HL-60/S4 treated with retinoic acid at 250 ng/mL for 4 days and 3 days (cell line): ENCODE data around the gene MYH4.

Source experiments
- in situ Hi-C: fragments of 300-500 bp; cut with MboI; formaldehyde crosslinking; loops from 2 replicates; pipeline ENCODE4 v1.7.0; 2022; ENCODE audit warnings: low sequenced_read_pairs

MYH4 gene

GRCh38 chr17:10469459-10469858 is at the start of gene MYH4:
Gene MYH4 (minus strand): TSS chr17:10469559. CDS start chr17:10466745, 2,814 bp downstream.
- in situ Hi-C loops, result no loop called here

GRCh38 chr17:10518271-10519037 is 49.1 kb upstream of the MYH4 start, which contains the start of gene MYH1:
Gene MYH1 (minus strand): TSS chr17:10518542. CDS start chr17:10516642, 1,900 bp downstream.
- in situ Hi-C loops, result no loop called here

GRCh38 chr17:10516638-10517037 is 47.3 kb upstream of the MYH4 start:
- in situ Hi-C loops, result no loop called here

GRCh38 chr17:10516065-10516464 is 46.7 kb upstream of the MYH4 start:
- in situ Hi-C loops, result no loop called here

- in situ Hi-C loops, result no loop called here
These were observed 44.1 kb upstream of the MYH4 start for GRCh38 chr17:10513299-10514067.

- in situ Hi-C loops, result no loop called here
These were observed 43.5 kb upstream of the MYH4 start for GRCh38 chr17:10512856-10513255.

GRCh38 chr17:10499950-10500349 is 30.6 kb upstream of the MYH4 start:
- in situ Hi-C loops, result no loop called here

- in situ Hi-C loops, result no loop called here
These were observed 22.6 kb upstream of the MYH4 start for GRCh38 chr17:10492004-10492403.

- in situ Hi-C loops, result no loop called here
These were observed 12.9 kb upstream of the MYH4 start for GRCh38 chr17:10482252-10482651.

- in situ Hi-C loops, result no loop called here
These were observed 8.3 kb upstream of the MYH4 start for GRCh38 chr17:10477701-10478100.

GRCh38 chr17:10474536-10474935 is 5.2 kb upstream of the MYH4 start:
- in situ Hi-C loops, result no loop called here

GRCh38 chr17:10471858-10472257 is 2.5 kb upstream of the MYH4 start:
- in situ Hi-C loops, result no loop called here

GRCh38 chr17:10463402-10463801 is 6.0 kb downstream of the MYH4 start:
- in situ Hi-C loops, result no loop called here

- in situ Hi-C loops, result no loop called here
These were observed 9.3 kb downstream of the MYH4 start for GRCh38 chr17:10460062-10460461.

GRCh38 chr17:10458701-10459100 is 10.7 kb downstream of the MYH4 start:
- in situ Hi-C loops, result no loop called here

GRCh38 chr17:10457952-10458351 is 11.4 kb downstream of the MYH4 start:
- in situ Hi-C loops, result no loop called here

GRCh38 chr17:10447026-10447931 is 22.1 kb downstream of the MYH4 start:
- in situ Hi-C loops, result no loop called here

GRCh38 chr17:10439816-10440215 is 29.5 kb downstream of the MYH4 start:
- in situ Hi-C loops, result no loop called here

GRCh38 chr17:10435096-10435495 is 34.3 kb downstream of the MYH4 start:
- in situ Hi-C loops, result no loop called here

GRCh38 chr17:10429421-10430045 is 39.8 kb downstream of the MYH4 start:
- in situ Hi-C loops, result no loop called here

- in situ Hi-C loops, result no loop called here
These were observed 40.6 kb downstream of the MYH4 start for GRCh38 chr17:10428781-10429180.
